Mesenchymal stem cell (in vitro differentiated cells and primary cell): ENCODE results near the gene LRRTM2.
A peak's percentile ranks its signal among the peaks of the same experiment; 100 is the strongest.

Source experiments
- DNase-seq: peaks from one replicate; pipeline ENCODE4 v3.0.0-alpha.2; 2013
- H2AFZ ChIP-seq: one replicate; pipeline ENCODE4 v1.6.1; 2013; ENCODE audit warnings: low read depth, mild to moderate bottlenecking, control low read depth, inconsistent platforms, low read length, moderate library complexity
- H2AK5ac ChIP-seq: 2 replicates; pipeline ENCODE4 v1.6.1; 2013; ENCODE audit warnings: low read length, moderate library complexity, mild to moderate bottlenecking, inconsistent platforms; ENCODE audit not compliant: severe bottlenecking
- H2BK120ac ChIP-seq: one replicate; pipeline ENCODE4 v1.6.1; 2013; ENCODE audit warnings: low read depth, mild to moderate bottlenecking, inconsistent platforms, low read length, moderate library complexity
- H2BK12ac ChIP-seq, 2 experiments: one replicate each; pipeline ENCODE4 v1.6.1; 2013; ENCODE audit warnings: inconsistent platforms in 2 of 2, low read length in 2 of 2, mild to moderate bottlenecking in 2 of 2, moderate library complexity in 2 of 2, control low read depth in 1 of 2
- H2BK15ac ChIP-seq: one replicate; pipeline ENCODE4 v1.6.1; 2013; ENCODE audit warnings: mild to moderate bottlenecking, low read depth, inconsistent platforms; ENCODE audit not compliant: poor library complexity, severe bottlenecking
- H2BK5ac ChIP-seq: 2 replicates; pipeline ENCODE4 v1.6.1; 2013; ENCODE audit warnings: low read depth, mild to moderate bottlenecking, low read length, control low read depth, inconsistent platforms; ENCODE audit not compliant: poor library complexity, severe bottlenecking
- H3K14ac ChIP-seq, 2 experiments: one replicate each; pipeline ENCODE4 v1.6.1; 2013; ENCODE audit warnings: inconsistent platforms in 2 of 2, low read length in 2 of 2, control low read depth in 1 of 2, mild to moderate bottlenecking in 1 of 2, moderate library complexity in 1 of 2
- H3K18ac ChIP-seq, 2 experiments: one replicate each; pipeline ENCODE4 v1.6.1; 2013; ENCODE audit warnings: inconsistent platforms in 2 of 2, low read length in 2 of 2, control low read depth in 1 of 2, low read depth in 1 of 2, mild to moderate bottlenecking in 1 of 2
- H3K23ac ChIP-seq, 2 experiments: one replicate each; pipeline ENCODE4 v1.6.1; 2013; ENCODE audit warnings: inconsistent platforms in 2 of 2, low read length in 2 of 2, mild to moderate bottlenecking in 2 of 2, moderate library complexity in 2 of 2, control low read depth in 1 of 2
- H3K27ac ChIP-seq: 2 replicates; pipeline ENCODE4 v1.5.1; 2013; ENCODE audit warnings: mild to moderate bottlenecking, moderate library complexity, low read length, control low read depth, inconsistent platforms; ENCODE audit not compliant: poor library complexity, severe bottlenecking
- H3K27me3 ChIP-seq, 2 experiments: 2 replicates each; pipeline versions ENCODE4 v1.6.1 to v1.7.0; 2013; ENCODE audit warnings: low read length in 2 of 2, mild to moderate bottlenecking in 2 of 2, moderate library complexity in 2 of 2, control low read depth in 1 of 2, inconsistent platforms in 1 of 2; ENCODE audit not compliant: control insufficient read depth in 1 of 2, insufficient read depth in 1 of 2
- H3K36me3 ChIP-seq, 2 experiments: 2 replicates each; pipeline versions ENCODE4 v1.6.1 to v1.7.0; 2013; ENCODE audit warnings: low read length in 2 of 2, control low read depth in 1 of 2, inconsistent platforms in 1 of 2, low read depth in 1 of 2, mild to moderate bottlenecking in 1 of 2; ENCODE audit not compliant: insufficient read depth in 2 of 2, control insufficient read depth in 1 of 2
- H3K4ac ChIP-seq, 2 experiments: one replicate each; pipeline ENCODE4 v1.6.1; 2013; ENCODE audit warnings: inconsistent platforms in 2 of 2, low read length in 2 of 2, mild to moderate bottlenecking in 2 of 2, moderate library complexity in 2 of 2, control low read depth in 1 of 2, low read depth in 1 of 2
- H3K4me1 ChIP-seq: 2 replicates; pipeline ENCODE4 v1.6.1; 2013; ENCODE audit warnings: low read depth, low read length, control low read depth; ENCODE audit not compliant: control insufficient read depth, insufficient read depth
- H3K4me2 ChIP-seq: 2 replicates; pipeline ENCODE4 v1.6.1; 2013; ENCODE audit warnings: low read length, mild to moderate bottlenecking, inconsistent platforms; ENCODE audit not compliant: poor library complexity, severe bottlenecking
- H3K4me3 ChIP-seq, 2 experiments: 2 replicates each; pipeline versions ENCODE4 v1.5.1 to v1.7.0; 2013; ENCODE audit warnings: low read length in 2 of 2, mild to moderate bottlenecking in 2 of 2, control low read depth in 1 of 2, low read depth in 1 of 2; ENCODE audit not compliant: insufficient read depth in 1 of 2
- H3K79me1 ChIP-seq: replicated peaks from 2 replicates; pipeline ENCODE4 v1.6.1; 2013; ENCODE audit warnings: mild to moderate bottlenecking, control low read depth, low read length, inconsistent platforms; ENCODE audit not compliant: poor library complexity, severe bottlenecking
- H3K9ac ChIP-seq: 2 replicates; pipeline ENCODE4 v1.7.0; 2013; ENCODE audit warnings: mild to moderate bottlenecking, low read length, moderate library complexity
- H3K9me3 ChIP-seq: 2 replicates; pipeline ENCODE4 v1.7.0; 2013; ENCODE audit warnings: mild to moderate bottlenecking, low read length; ENCODE audit not compliant: control insufficient read depth
- H4K8ac ChIP-seq: one replicate; pipeline ENCODE4 v1.6.1; 2013; ENCODE audit warnings: inconsistent platforms, mild to moderate bottlenecking, low read length, moderate library complexity
- H4K91ac ChIP-seq: one replicate; pipeline ENCODE4 v1.6.1; 2013; ENCODE audit warnings: mild to moderate bottlenecking, low read length, inconsistent platforms
- WGBS: methylation state at CpG from one replicate; pipeline ENCODE4 v1.1.7; 2013; ENCODE audit warnings: mixed read lengths; 5-methylcytosine and 5-hydroxymethylcytosine counted together

LRRTM2 gene

GRCh38 chr5:138911441-138911840, 36.3 kb upstream of the LRRTM2 start:
- no peak overlapping the region for H3K9ac ChIP-seq
- H2AK5ac ChIP-seq = no peak overlapping the region
- DNase-seq = peak; percentile 37
- no peak overlapping the region for H3K27ac ChIP-seq
- H3K18ac ChIP-seq = no peak overlapping the region
- H3K23ac ChIP-seq = no peak overlapping the region
- no peaks in the 10 kb centered on the region for H3K27me3 ChIP-seq
- H2BK15ac ChIP-seq = no peak overlapping the region
- H3K9me3 ChIP-seq = no peaks in the 10 kb centered on the region
- H3K4me1 ChIP-seq = peaks cover 6% of the 10 kb centered on the region
- no peak overlapping the region for H4K8ac ChIP-seq
- H2AFZ ChIP-seq = no peak overlapping the region
- H3K4me3 ChIP-seq = no peak overlapping the region
- H2BK5ac ChIP-seq = no peak overlapping the region
- H3K14ac ChIP-seq = no peak overlapping the region
- no peak overlapping the region for H4K91ac ChIP-seq
- peaks cover 15 to 66% of the 10 kb centered on the region in 2 experiments for H3K36me3 ChIP-seq
- no peak overlapping the region for H2BK12ac ChIP-seq
- peaks cover 38% of the 10 kb centered on the region for H3K79me1 ChIP-seq
- H3K4ac ChIP-seq = no peak overlapping the region
- no peak overlapping the region for H3K4me2 ChIP-seq
- no peak overlapping the region for H2BK120ac ChIP-seq

GRCh38 chr5:138910546-138911185, 35.5 kb upstream of the LRRTM2 start:
- no peak overlapping the region for H4K91ac ChIP-seq
- peaks cover 6% of the 10 kb centered on the region for H3K4me1 ChIP-seq
- no peak overlapping the region for H3K18ac ChIP-seq
- no peak overlapping the region for H3K14ac ChIP-seq
- H3K36me3 ChIP-seq = peaks cover 13 to 74% of the 10 kb centered on the region in 2 experiments
- H2BK12ac ChIP-seq = no peak overlapping the region
- no peak overlapping the region for H3K23ac ChIP-seq
- no peaks in the 10 kb centered on the region for H3K27me3 ChIP-seq
- no peak overlapping the region for H3K4me2 ChIP-seq
- peaks cover 36% of the 10 kb centered on the region for H3K79me1 ChIP-seq
- H3K9ac ChIP-seq = no peak overlapping the region
- no peak overlapping the region for H2BK5ac ChIP-seq
- H2AFZ ChIP-seq = no peak overlapping the region
- no peak overlapping the region for H3K4me3 ChIP-seq
- no peak overlapping the region for H2BK120ac ChIP-seq
- no peak overlapping the region for H3K27ac ChIP-seq
- no peak overlapping the region for H4K8ac ChIP-seq
- H2AK5ac ChIP-seq = no peak overlapping the region
- 73% methylated on average over 6 of the region's 7 CpGs for WGBS
- no peaks in the 10 kb centered on the region for H3K9me3 ChIP-seq
- H2BK15ac ChIP-seq = no peak overlapping the region
- no peak for DNase-seq
- H3K4ac ChIP-seq = no peak overlapping the region

DNA sequence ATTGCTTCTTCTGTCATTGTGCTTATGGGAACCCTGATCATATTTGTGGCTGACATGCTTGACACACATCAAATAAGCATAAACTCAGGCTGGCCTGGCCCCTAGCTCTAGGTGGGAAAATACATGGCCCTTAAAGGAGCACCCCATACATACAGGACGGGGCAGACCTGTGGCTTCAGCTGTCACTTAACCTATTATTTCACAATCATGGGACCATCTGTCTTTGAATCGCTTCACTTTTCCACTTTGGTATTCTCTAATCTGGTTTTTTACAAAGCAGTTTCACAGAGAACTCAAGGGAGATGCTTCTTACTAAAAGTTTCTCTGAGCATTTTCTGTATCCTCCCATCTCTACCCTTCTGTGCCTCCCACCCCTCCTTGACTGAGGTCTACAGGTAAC, 34.6 kb upstream of the LRRTM2 start:
- Histone ChIP-seq H2BK12ac (no peak overlapping the region), H4K91ac (no peak overlapping the region), H3K18ac (no peak overlapping the region), H3K36me3 (peaks cover 14 to 75% of the 10 kb centered on the region in 2 experiments), H2BK120ac (no peak overlapping the region), H3K23ac (no peak overlapping the region), H3K9me3 (no peaks in the 10 kb centered on the region), H3K4me1 (peaks cover 9% of the 10 kb centered on the region), H3K14ac (no peak overlapping the region), H3K27me3 (no peaks in the 10 kb centered on the region), H4K8ac (no peak overlapping the region), H2AK5ac (no peak overlapping the region), H2AFZ (no peak overlapping the region), H3K4ac (no peak overlapping the region), H3K4me3 (no peak overlapping the region), H2BK15ac (no peak overlapping the region), H3K9ac (no peak overlapping the region), H3K79me1 (peaks cover 36% of the 10 kb centered on the region), H2BK5ac (no peak overlapping the region), H3K27ac (no peak overlapping the region), H3K4me2 (no peak overlapping the region)
- 91% methylated on average over 2 of the region's 2 CpGs for WGBS
- no peak for DNase-seq

DNA sequence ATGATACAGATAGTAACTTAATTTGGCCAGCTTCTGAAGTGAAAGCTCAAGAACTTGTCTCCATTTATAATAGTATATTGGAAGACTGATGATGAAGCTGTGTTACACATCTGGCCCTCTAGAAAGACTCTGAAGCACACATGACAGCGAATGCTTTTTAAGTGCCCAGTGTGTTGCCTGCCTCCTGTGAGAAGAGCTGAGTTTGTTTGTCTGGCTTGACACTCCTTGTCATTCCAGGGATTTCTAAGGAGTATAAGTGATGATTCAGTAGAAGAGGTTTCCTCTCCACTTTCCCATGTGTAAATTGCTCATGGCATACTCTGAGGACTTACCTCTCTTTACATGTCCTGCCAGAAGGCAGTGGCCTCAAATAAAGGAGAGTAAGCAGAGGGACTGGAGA, 30.4 kb upstream of the LRRTM2 start:
- H3K27me3 ChIP-seq = no peaks in the 10 kb centered on the region
- H3K4me3 ChIP-seq = no peak overlapping the region
- DNase-seq = peak; percentile 80
- no peak overlapping the region for H2BK12ac ChIP-seq
- no peak overlapping the region for H3K4me2 ChIP-seq
- H2BK120ac ChIP-seq = no peak overlapping the region
- H2BK15ac ChIP-seq = no peak overlapping the region
- H3K9me3 ChIP-seq = no peaks in the 10 kb centered on the region
- no peak overlapping the region for H3K23ac ChIP-seq
- H3K79me1 ChIP-seq = peaks cover 26% of the 10 kb centered on the region
- H4K8ac ChIP-seq = no peak overlapping the region
- H3K36me3 ChIP-seq = peaks cover 15 to 75% of the 10 kb centered on the region in 2 experiments
- no peak overlapping the region for H3K14ac ChIP-seq
- H3K18ac ChIP-seq = no peak overlapping the region
- H3K4me1 ChIP-seq = peaks cover 16% of the 10 kb centered on the region
- no peak overlapping the region for H2AFZ ChIP-seq
- H3K9ac ChIP-seq = no peak overlapping the region
- no peak overlapping the region for H3K27ac ChIP-seq
- H2BK5ac ChIP-seq = no peak overlapping the region
- H2AK5ac ChIP-seq = no peak overlapping the region
- H4K91ac ChIP-seq = no peak overlapping the region
- no peak overlapping the region for H3K4ac ChIP-seq
- WGBS = 6% methylated on average over 1 of the region's 1 CpG
